Measurements from ENCODE around the gene BCAT1.
"Not testable (repeated sequence)": the region's sequence is repeated elsewhere in the genome, so short reads cannot be mapped to it uniquely, and the experiment has no call there.

The BCAT1 gene

DNA sequence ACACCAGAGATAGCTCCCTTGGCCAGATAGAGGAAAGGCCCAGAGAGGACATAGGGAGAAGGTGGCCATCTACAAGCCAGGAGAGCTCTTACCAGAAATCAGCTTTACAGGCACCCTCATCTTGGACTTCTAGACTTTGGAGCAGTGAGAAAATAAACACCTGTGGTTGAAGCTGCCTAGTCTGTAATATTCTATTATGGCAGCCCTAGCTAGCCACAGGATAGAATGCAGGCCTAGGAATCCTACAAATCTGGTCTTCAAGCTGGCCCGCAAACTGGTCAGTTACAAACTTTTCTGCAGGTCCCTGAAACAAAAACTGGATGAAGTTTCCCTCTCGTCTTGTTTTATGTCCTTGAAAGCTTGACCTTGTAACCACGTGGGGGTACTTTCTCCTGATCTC lies 92.4 kb downstream of the BCAT1 start:
- no peak for DNase-seq (ENCODE audit: low spot score)

DNA sequence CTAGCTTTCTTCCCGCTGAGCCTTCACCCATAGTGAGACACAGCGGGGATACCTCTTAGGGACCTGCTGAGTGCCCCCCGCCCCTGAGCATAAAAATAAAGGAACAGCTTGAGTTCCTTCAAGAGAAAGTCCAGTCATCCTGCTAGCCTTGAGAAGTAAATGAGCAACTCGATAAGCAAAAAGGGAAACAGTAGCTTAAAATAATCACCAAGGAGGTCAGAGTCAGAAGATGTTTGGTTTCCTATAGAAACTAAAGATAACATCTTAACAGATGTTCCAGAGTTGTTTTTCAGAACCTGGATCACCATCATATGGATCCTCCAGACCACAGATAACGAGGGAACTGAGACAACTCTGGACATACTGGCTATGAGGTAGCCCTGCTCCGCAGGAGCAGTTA lies 94.0 kb downstream of the BCAT1 start:
- no peak for DNase-seq (ENCODE audit: low spot score)

DNA sequence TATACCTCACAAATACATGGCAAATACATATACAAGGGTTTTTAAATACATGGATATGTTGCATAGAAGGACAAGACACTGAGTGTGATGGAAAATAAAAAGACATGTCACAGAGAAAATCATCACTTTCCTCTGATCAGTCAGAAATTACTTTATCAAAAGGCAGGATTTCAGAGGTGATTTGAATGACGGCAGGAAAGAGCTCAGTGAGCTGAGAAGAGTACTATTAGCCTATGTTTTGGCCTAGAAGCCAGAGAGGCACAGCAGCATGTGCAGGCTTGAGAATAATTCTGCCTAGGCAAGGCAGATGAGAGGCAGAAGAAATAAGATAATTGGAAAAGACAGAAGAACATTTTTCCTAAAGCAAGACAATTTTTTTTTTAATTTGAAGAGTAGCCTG lies 94.9 kb downstream of the BCAT1 start:
- DNase-seq (ENCODE audit: low spot score) = no peak

DNA sequence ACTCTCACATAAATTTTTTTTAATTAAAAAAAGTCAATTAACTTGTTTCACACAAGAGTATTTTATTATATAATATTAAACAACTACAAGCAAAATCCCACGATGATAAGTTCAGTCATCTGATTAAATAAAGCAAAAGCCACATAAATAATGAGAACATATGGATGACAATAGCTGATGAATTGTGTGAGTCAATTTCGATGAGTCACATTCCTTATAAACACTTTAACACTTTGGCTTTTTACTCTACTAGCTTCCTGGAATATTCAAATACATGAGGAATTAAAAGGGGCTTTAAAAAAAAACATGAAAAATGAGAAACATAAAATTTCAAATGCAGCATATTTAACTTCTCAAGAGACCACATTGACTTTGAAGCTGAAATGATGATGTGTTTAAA lies 95.3 kb downstream of the BCAT1 start:
- DNase-seq (ENCODE audit: low spot score) = no peak

DNA sequence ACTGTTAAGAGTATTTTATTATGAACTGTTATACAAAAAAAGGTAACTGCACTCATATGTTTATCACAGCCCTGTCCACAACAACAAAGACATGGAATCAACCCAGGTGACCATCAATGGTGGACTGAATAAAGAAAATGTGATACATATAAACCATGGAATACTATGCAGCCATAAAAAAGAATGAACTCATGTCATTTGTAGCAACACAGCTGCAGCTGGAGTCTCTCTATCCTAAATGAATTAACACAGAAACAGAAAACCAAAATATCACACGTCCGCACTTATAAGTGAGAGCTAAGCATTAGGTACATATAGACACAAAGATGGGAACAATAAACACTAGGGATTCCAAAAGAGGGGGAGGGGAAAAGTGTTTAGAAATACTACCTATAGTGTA lies 95.8 kb downstream of the BCAT1 start:
- no peak for DNase-seq (ENCODE audit: low spot score)

DNA sequence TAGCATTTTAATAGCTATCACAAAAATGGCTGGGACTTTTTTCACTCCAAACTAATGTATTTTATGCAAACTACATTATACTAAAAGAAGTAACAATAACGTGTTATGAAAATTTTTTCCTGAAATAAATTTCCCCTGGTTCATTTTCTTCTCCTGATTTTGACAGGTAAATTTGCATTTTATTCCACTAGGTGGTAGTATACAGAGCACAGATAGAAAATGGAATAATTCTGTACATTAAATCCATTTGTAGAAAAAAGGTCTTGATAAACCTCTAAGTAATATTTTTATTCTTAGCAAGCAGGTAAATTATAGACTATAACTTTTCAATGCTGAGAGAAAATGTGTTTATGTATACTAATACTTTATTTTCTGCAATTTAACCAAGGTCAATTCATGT lies 96.5 kb downstream of the BCAT1 start:
- no peak for DNase-seq (ENCODE audit: low spot score)

DNA sequence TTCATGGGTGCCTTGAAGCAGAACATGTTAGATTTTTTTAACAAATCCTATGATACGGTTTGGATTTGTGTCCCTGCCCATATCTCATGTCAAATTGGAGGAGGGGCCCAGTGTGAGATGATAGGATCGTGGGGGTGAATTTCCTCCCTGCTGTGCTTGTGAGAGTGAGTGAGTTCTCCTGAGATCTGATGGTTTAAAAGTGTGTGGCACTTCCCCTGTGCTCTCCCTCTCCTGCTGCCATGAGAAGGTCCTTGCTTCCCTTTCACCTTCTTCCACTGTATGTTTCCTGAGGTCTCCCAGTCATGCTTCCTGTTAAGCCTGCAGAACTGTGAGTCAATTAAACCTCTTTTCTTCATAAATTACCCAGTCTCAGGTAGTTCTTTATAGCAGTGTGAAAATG lies 97.0 kb downstream of the BCAT1 start:
- DNase-seq (ENCODE audit: low spot score) = not testable (repeated sequence)

DNA sequence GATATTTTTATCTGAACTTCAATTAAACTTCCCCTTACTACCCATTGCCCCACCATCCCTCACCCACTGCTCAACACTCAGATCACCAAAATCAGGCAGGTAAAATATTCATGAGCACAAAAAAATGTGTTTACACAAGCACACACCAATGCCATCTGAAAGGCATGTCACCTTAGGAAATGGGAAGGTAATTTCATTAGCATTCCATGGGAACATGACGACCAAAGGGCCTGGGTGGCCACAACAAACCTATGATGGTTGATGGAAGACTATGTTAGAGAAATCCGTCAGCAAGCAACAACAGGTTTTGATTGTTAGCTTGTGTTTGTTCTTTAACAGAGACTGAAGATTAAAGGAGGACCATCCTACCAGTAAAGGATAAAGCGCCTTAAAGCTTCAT lies 97.6 kb downstream of the BCAT1 start:
- DNase-seq (ENCODE audit: low spot score) = no peak

DNA sequence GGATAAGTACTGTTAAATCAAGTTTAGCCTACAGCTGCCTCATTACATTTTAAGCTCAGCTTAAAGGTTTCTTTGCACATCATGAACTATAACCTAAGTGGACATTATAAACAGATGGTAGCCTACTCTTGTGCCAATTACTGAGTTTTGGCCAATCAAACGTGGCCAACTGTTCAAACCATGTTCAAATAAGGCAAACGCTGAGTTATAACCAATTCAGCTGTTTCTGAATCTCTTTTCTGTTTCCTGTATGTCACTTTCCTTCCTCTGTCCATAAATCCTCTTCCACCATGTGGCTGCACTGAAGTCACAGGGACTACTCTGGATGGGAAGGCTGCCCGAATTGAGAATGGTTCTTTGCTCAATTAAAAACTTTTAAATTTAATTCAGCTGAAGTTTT lies 98.4 kb downstream of the BCAT1 start:
- DNase-seq (ENCODE audit: low spot score) = no peak

DNA sequence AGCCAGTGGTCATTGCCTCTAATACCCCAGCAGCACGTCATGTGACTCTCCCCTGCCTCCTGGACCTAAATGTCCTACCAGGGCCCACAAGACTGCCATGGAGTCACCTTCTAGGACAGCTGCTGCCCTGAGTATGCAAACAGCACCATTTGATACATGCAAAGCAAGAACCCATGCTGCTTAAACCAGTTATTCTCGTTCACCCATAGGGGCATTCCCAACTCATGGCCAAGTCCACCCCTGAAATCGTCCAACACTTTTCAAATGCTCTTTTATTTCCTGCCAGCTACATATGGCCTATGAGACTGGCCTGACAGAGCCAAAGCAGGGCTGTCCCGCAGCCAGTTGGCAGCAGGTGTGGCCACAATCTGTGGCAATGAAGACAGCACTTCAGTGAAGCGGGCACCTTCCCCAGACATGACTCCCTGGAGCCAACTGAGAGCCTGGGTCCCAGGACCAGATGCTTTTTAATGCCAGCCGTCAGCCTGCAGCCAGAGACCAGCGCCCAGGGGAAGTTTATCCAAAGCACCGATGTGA lies 99.9 kb downstream of the BCAT1 start:
- no peak for DNase-seq (ENCODE audit: low spot score)

DNA sequence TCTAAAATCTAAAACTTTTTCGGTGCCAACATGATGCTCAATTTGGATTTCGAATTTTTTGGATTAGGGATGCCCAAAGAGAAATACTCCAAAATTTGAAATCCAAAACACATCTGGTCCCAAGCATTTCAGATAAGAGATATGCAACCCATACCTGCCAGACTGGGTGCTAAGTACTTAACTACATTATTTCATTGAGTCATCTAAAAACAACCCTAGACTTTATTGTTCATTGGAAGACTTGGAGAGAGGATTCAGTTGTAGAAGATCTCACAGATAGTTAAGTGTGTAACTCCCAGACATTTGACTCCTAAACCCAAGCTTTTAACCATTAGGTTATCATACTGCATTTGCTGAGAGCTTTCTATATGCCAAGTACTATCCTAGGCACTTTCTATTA lies 102.2 kb downstream of the BCAT1 start:
- DNase-seq (ENCODE audit: low spot score) = no peak

DNA sequence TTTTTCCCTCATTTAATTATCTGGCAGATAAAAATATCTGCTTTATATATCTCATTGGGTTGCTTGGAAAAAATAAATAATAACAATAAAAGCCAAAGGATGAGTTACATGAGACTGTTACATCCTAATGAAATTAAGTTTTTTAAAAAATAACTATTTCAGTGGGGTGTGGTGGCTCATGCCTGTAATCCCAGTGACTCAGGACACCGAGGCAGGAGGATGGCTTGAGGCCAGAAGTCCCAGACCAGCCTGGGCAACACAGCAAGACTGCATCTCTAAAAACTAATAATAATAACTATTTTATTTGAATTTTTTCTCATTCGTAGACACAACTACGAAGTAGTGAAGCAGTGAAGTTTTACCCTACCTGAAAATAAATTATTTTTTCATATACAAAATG lies 103.3 kb downstream of the BCAT1 start:
- DNase-seq (ENCODE audit: low spot score) = no peak

DNA sequence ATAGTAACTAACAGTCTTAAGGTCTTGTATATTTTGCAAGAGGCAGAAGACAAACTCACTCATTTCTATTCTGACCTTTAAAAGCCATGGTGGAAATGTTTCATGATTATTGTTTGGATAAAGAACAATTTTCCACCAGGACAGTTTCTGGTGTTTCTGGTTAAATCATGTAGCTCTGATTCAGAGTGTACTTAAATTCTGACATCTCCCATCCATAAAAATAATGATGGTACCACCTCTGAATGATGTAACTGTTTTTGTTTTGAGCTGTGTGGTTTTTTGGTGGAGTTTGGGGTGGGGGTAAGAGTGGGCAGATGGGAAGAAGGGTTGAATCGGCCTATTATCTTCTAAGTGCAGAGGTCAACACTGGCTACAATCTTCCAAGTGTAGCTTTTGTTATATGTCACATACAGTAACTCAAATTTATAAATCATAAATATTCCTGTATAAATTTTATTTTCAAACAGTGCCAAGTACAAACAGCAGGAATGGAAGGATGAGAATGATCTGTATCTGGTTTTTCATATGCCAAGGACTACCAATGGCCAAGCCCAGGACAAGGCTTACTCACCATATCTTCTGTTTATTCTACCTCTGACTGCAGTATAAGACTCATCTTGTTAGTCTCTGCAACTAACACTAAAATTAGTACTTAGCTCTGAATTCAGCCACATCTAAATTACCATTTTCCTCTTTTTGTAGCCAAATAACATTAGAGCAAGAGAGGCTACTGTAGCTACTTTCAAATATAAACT lies 108.7 kb downstream of the BCAT1 start:
- no peak for DNase-seq (ENCODE audit: low spot score)

DNA sequence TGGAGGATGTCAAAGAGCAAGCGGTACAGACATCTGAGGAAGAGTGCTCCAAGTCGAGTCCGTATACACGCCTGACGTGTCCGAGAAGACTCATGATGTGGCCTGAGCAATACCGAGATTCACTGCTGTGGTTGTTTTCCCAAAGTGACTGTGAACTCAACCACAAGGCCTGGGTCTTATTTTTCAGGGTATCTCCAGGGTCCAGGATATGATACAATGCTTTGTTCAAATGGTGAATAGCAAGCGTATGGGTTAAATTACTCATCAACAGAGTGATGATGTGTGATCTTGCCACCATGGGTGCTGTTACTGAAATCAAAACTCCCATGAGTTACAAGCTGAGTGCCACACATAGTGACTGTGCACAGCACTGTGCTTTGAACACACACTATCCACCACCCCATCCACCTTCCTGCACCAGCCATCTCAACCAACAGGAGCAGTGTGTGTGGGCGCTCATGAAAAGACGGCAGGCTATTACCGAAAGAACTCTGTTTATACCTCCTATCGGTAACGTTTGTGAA lies 109.6 kb downstream of the BCAT1 start:
- DNase-seq (ENCODE audit: low spot score) = no peak

DNA sequence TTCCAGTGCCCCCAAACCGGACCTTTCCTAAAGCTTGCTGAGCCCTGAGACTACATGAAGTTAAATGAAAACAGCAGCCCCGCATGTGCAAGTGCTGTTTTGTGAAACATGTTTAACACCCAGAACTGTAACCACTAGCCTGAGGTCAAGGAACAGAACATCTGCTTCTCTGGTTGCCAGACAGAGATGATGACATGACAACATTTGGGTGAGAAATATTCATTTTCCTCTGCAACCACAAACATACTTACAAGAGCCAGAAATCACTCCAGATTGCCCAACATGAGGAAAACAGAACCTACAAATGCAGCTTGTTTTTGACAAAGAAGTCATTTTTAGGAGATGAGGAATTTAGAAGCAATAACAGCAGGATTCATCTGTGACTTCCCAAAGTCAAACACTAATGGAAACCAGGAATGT lies 110.4 kb downstream of the BCAT1 start:
- no peak for DNase-seq (ENCODE audit: low spot score)

DNA sequence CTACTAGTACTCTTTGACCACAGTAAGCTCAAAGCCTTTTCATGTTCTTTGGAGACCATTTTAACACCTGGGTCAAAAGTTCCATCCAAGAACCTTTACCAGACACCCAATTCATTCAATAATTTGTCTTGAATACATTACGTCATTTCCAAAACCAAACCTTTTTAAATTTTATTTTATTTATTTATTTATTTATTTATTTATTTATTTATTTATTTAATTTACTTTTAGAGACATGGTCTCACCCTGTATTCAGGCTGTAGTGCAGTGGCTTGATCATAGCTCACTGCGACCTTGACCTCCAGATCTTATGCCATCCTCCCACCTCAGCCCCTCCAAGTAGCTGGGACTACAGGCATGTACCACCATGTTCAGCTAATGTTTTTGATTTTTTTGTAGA lies 113.5 kb downstream of the BCAT1 start:
- DNase-seq (ENCODE audit: low spot score) = no peak

DNA sequence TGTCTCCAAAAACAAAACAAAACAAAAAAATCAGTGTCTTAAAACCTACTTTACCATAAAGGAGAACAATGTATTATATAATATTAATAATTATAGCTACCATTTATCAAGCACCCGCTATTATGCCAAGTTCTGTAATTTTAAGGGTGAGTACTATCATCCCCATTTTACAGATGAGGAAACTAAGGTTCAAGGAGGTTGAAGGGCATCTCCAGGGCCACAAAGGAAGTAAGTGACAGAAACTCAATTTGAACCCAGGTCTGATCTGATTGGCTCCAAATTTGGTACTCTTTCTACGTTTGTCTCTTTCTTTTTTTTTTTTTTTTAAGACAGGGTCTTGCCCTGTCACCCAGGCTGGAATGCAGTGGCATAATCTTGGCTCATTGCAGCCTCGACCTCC lies 115.4 kb downstream of the BCAT1 start:
- DNase-seq (ENCODE audit: low spot score) = no peak

DNA sequence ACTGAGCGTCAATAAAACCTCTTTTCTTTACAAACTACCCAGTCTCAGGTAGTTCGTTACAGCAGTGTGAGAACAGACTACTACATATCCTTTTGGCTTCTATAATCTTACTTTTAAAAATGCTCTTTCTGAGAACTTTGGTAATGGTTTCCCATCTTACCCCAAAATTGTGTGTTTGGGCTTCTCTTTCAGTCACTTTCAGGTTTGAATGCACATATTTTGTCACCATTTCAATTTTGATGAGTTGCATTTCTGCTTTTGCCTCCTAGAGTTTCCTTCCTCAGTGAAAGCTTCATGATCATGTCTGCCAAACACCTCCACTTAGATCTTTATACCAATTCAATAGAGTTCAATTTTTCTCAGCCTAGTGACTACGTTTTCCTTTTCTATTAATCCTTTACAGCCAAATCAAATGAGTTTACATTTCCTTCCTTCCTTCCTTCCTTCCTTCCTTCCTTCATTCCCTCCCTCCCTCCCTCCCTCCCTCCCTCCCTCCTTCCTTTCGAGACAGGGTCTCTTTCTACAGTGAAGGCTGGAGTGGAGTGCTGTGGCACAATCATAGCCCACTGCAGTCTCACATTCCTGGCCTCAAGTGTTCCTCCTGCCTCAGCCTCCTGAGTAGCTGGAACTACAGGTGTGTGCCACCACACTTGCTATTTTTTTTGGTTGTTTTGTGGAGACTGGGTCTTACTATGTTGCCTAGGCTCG lies 124.9 kb downstream of the BCAT1 start:
- no peak for DNase-seq (ENCODE audit: low spot score)

DNA sequence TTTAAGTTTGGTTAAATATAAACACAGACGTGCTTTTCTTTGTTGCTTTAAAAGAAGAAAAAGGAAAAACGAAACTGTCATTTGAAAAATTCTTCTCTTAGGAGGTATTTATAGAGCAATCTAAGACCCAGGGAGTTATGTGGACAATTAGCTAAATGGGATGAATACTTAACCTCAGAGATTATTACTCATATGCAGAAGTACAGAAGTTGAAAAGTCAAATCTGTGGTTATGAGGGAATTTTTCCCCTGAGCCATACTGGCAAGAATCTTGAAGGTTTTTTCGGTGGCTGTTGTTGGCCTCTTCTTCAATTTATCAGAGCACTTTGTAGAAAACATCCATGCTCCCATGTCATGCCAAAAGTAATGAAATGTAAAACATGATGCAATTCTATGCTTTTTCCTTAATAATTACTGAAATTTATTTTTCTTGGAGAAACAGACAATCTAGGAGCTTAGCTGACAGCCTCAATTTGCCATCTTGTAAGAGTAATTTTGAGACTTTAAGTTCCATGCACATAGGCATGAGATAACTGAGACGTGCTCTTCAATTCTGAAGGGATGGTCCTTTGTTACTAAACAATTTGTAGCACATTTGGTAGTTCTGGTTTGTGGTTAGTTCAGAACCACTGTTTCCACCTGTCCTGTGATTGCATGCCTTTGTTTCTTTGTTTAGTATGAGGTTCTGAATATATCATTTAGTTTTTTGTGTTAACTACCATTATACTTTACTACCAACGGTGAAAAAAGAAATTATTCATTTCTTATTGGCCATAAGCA lies 126.6 kb downstream of the BCAT1 start:
- no peak for DNase-seq (ENCODE audit: low spot score)

DNA sequence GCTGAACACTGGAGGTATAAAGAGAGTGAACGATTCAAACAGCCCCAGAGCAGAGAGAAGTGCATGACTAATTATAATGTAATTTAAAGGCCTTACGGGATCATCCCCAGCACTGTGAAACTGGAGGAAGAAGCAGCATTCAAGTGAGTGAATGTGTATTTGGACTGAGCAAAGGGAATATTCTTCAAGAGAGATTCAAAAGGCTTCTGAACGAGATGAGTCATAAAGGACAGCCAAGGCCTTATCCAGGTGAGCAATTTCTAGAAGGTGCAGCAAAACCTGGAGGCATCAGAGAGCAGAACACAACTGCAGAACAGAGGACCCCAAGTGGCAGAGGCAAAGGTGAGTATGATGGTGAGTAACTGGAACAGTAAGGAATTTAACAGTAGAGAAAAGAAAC lies 127.2 kb downstream of the BCAT1 start:
- DNase-seq (ENCODE audit: low spot score) = no peak

DNA sequence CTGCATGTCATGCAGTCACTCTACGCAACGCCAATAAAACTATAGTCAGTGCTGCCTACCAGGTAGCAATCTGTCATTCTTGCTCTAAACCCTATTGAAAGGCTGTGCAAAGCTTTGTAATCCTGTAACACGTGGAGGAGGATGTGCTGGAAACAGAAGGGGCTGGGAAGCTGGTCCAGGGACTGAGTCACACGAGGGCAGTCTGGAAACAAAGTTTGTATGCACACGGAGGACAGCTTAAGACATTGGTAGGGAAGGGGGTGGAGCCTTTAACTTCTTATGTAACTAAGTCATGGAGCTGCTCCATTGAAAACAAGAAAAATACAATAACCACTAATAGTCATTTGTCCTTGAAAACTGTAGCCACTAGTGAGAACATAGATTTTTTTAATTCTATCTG lies 128.0 kb downstream of the BCAT1 start:
- DNase-seq (ENCODE audit: low spot score) = no peak

DNA sequence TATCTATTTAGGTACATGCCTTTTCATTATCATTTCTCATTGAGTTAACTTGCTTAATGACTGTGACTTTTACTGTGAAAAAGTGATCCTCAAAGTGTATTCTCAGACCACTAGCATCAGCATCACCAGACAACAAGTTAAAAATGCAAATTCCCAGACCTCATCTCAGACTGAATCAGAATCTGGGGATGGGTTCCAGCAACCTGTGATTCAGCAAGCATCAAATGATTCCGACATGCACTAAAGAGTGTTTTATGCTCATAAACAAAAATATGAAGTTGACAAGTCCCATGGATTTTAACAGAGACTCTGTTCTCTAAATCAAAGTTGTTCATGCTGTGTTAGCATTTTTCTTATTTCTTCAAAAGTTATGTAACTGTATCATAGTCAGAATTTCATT lies 130.6 kb downstream of the BCAT1 start:
- no peak for DNase-seq (ENCODE audit: low spot score)

DNA sequence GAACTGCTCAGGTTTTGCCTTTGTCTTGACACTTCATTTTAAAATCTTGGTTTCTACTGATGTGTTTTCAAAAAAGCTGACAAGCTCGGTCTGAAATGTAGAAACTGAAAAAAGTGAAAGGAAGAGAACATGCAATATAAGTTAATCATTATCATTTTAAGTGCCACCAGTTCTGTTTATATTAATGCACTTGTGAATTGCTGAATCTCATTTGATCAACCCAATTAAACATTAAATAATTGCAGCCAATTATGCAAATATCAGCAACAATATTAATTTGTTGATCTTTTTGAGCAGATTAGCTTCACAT lies 133.8 kb downstream of the BCAT1 start:
- no peak for DNase-seq (ENCODE audit: low spot score)

Measured in NAMALWA (cell line).